B cell (primary cell): Measurements from ENCODE around the gene B4GALNT3. TPM values are rescaled to one million over a fixed set of nuclear protein-coding genes. Genes with fewer than 3 reads are reported as not detected.

ENCODE experiments used
- ATAC-seq: fragments of 200-7000 bp; cut with Tn5 transposase; one replicate; pipeline ENCODE4 v1.10.0; 2021; ENCODE audit warnings: low read depth, mild to moderate bottlenecking, moderate number of reproducible peaks, moderate library complexity
- CTCF ChIA-PET: fragments of 350-600 bp; sonication (Branson Sonifier 250); formaldehyde crosslinking; loops from one replicate; lab custom pipeline; 2021; ENCODE audit warnings: antibody characterized with exemption, inconsistent platforms; lab: Charles Lee
- POLR2A ChIA-PET: fragments of 350-600 bp; sonication (Branson Sonifier 250); formaldehyde crosslinking; loops from one replicate; lab custom pipeline; 2021; ENCODE audit warnings: antibody characterized with exemption; lab: Charles Lee
- DNase-seq: peaks from one replicate; pipeline ENCODE4 v3.0.0; 2013
- H2AFZ ChIP-seq: 2 replicates; pipeline ENCODE4 v1.6.1; 2012; ENCODE audit warnings: mild to moderate bottlenecking, low read depth, low read length; ENCODE audit not compliant: insufficient read depth, poor library complexity, severe bottlenecking
- H3K27ac ChIP-seq, 2 donors: 1 replicate in 1 of 2; 2 replicates in 1 of 2; pipeline ENCODE4 v1.5.1; 2012 to 2013; ENCODE audit warnings: low read length in 2 of 2, mild to moderate bottlenecking in 2 of 2, moderate library complexity in 1 of 2
- H3K27me3 ChIP-seq, 4 experiments: fragments of 200-600 bp in 1 of 4; sonication (generic) in 1 of 4; replicated peaks in 1 of 4; 1 replicate in 2 of 4; 2 replicates in 2 of 4; pipeline versions ENCODE4 v1.6.1 to v1.7.0; 2013 to 2016; ENCODE audit warnings: low read length in 3 of 4, mild to moderate bottlenecking in 2 of 4, mixed read lengths in 1 of 4, moderate library complexity in 1 of 4; ENCODE audit not compliant: insufficient read depth in 4 of 4, control insufficient read depth in 3 of 4; ENCODE audit errors: control extremely low read depth in 1 of 4
- H3K36me3 ChIP-seq, 2 experiments: replicated peaks in 1 of 2; 1 replicate in 1 of 2; 2 replicates in 1 of 2; pipeline versions ENCODE4 v1.6.1 to v1.7.1; 2013; ENCODE audit warnings: low read length in 1 of 2; ENCODE audit not compliant: insufficient read depth in 2 of 2, control insufficient read depth in 1 of 2; ENCODE audit errors: control extremely low read depth in 1 of 2, extremely low read depth in 1 of 2
- H3K4me1 ChIP-seq, 2 donors: fragments of 200-600 bp in 1 of 2; sonication (generic) in 1 of 2; 1 replicate in 1 of 2; 2 replicates in 1 of 2; pipeline versions ENCODE4 v1.5.1 to v1.6.1; 2013 to 2017; ENCODE audit warnings: low read length in 2 of 2; ENCODE audit not compliant: control insufficient read depth in 2 of 2, insufficient read depth in 2 of 2
- H3K4me2 ChIP-seq: replicated peaks from 2 replicates; pipeline ENCODE3; 2012; ENCODE audit warnings: mild to moderate bottlenecking, low read depth, low read length; ENCODE audit not compliant: poor library complexity, severe bottlenecking
- H3K4me3 ChIP-seq, 5 experiments: fragments of 200-600 bp in 1 of 5; sonication (generic) in 1 of 5; 1 replicate in 3 of 5; 2 replicates in 2 of 5; pipeline versions ENCODE4 v1.5.1 to v1.7.0; 2011 to 2016; ENCODE audit warnings: low read length in 4 of 5, mild to moderate bottlenecking in 4 of 5, low read depth in 2 of 5, control low read depth in 1 of 5, moderate library complexity in 1 of 5; ENCODE audit not compliant: insufficient read depth in 1 of 5; ENCODE audit errors: control extremely low read depth in 1 of 5, extremely low read depth in 1 of 5
- H3K79me2 ChIP-seq: fragments of 200-600 bp; sonication (generic); one replicate; pipeline ENCODE4 v1.6.0; 2016; ENCODE audit warnings: low read length; ENCODE audit not compliant: control insufficient read depth, insufficient read depth
- H3K9ac ChIP-seq: fragments of 200-600 bp; sonication (generic); 2 replicates; pipeline ENCODE4 v1.6.1; 2017; ENCODE audit warnings: mild to moderate bottlenecking, low read length, moderate library complexity
- H3K9me3 ChIP-seq, 3 donors: one replicate each; pipeline versions ENCODE4 v1.6.1 to v1.7.1; 2013; ENCODE audit warnings: low read length in 2 of 3; ENCODE audit not compliant: control insufficient read depth in 2 of 3, insufficient read depth in 1 of 3; ENCODE audit errors: control extremely low read depth in 1 of 3
- H4K20me1 ChIP-seq: 2 replicates; pipeline ENCODE4 v1.6.0; 2012; ENCODE audit warnings: mild to moderate bottlenecking, low read length; ENCODE audit not compliant: insufficient read depth, control insufficient read depth, poor library complexity, severe bottlenecking
- H3K27ac Mint-ChIP-seq: one replicate; pipeline ENCODE4 v1.8.0; 2021; ENCODE audit warnings: mixed read lengths
- H3K27me3 Mint-ChIP-seq: one replicate; pipeline ENCODE4 v1.8.0; 2021; ENCODE audit warnings: mixed read lengths
- H3K4me1 Mint-ChIP-seq: one replicate; pipeline ENCODE4 v1.8.0; 2021; ENCODE audit warnings: mixed read lengths
- H3K4me3 Mint-ChIP-seq: one replicate; pipeline ENCODE4 v1.8.0; 2021; ENCODE audit warnings: mixed read lengths
- H3K9me3 Mint-ChIP-seq: one replicate; pipeline ENCODE4 v1.8.0; 2022; ENCODE audit warnings: mixed read lengths; ENCODE audit not compliant: insufficient read depth
- CTCF ChIP-seq: fragments of 200-600 bp; IDR thresholded peaks from one replicate; pipeline ENCODE4 v1.8.0; 2022; ENCODE audit warnings: antibody characterized with exemption, mild to moderate bottlenecking
- EZH2 ChIP-seq: IDR thresholded peaks from 2 replicates; pipeline ENCODE4 v1.6.1; 2012; ENCODE audit warnings: borderline replicate concordance, low read depth, mild to moderate bottlenecking, moderate library complexity, low read length; ENCODE audit not compliant: insufficient read depth, poor library complexity, severe bottlenecking
- WGBS: methylation state at CpG from one replicate; pipeline ENCODE4 v1.1.5; 2013; ENCODE audit warnings: missing lambda C conversion rate; ENCODE audit not compliant: insufficient coverage; 5-methylcytosine and 5-hydroxymethylcytosine counted together
- intact Hi-C: fragments of 100-400 bp; cut with micrococcal nuclease; formaldehyde crosslinking; loops from one replicate; pipeline ENCODE4 v1.10.0; 2022
- polyA plus RNA-seq: library from polyadenylated mRNA; depleted of rRNA; stranded (reverse); fragments of >200 nt; gene quantifications from 2 replicates; pipeline ENCODE4 v1.2.3, GENCODE V29; 2012
- total RNA-seq, 2 donors: library from RNA; stranded (reverse); fragments of 120-200 nt in 1 of 2; gene quantifications; 1 replicate in 1 of 2; 2 replicates in 1 of 2; pipeline versions ENCODE4 v1.2.3 to v1.2.4, GENCODE V29; 2013 to 2022

Gene B4GALNT3
- total and polyA plus RNA-seq, 2 donors (not counting 1 experiment from before 2014, with no cell fraction given), result 0.25 TPM; not detected in 1

- ATAC-seq, result no peak
- Histone ChIP-seq H3K79me2 (no peaks in the 10 kb centered on the region), H3K9me3 (no peaks in the 10 kb centered on the region), H2AFZ (no peak overlapping the region), H3K4me3 (no peak overlapping the region), H3K27me3 (no peaks in the 10 kb centered on the region), H3K4me1 (no peaks in the 10 kb centered on the region), H3K4me2 (no peak overlapping the region), H3K9ac (no peak overlapping the region), H4K20me1 (no peaks in the 10 kb centered on the region), H3K27ac (no peak overlapping the region), H3K36me3 (peaks cover 7 to 23% of the 10 kb centered on the region in 2 experiments)
- Mint-ChIP-seq H3K4me1 (no peaks in the 10 kb centered on the region), H3K27me3 (no peaks in the 10 kb centered on the region), H3K4me3 (no peak overlapping the region), H3K27ac (no peak overlapping the region), H3K9me3 (no peaks in the 10 kb centered on the region)
- DNase-seq, result peak; percentile 41
- 64% methylated on average over 6 of the region's 16 CpGs for WGBS
- intact Hi-C loops, result loop anchor here (1.0 kb wide), 1 partner anchor 105 kb away; no protein-coding TSS in a partner anchor
- CTCF ChIA-PET, result interaction anchor here (0.9 to 1.9 kb wide), 9 partner anchors 10 to 1141 kb away, joined by 3 to 6 read pairs (median 3); no protein-coding TSS in a partner anchor
- no peak for TF ChIP-seq EZH2
- peak; percentile 77 for TF ChIP-seq CTCF
- POLR2A ChIA-PET, result no interaction called here
Observed at GRCh38 chr12:442235-442884, 17.4 kb upstream of the B4GALNT3 start.

- ATAC-seq (no peak), DNase-seq (no peak)
- CTCF ChIA-PET, result interaction anchor here (0.6 to 0.7 kb wide), 2 partner anchors 64 to 370 kb away, joined by 3 read pairs; no protein-coding TSS in a partner anchor
- no peaks in the 10 kb centered on the region for H4K20me1 ChIP-seq
- intact Hi-C loops, result no loop called here
- H3K4me3 ChIP-seq, result no peak overlapping the region
- Mint-ChIP-seq H3K4me3 (no peak overlapping the region), H3K4me1 (no peaks in the 10 kb centered on the region), H3K27me3 (no peaks in the 10 kb centered on the region), H3K27ac (no peak overlapping the region), H3K9me3 (no peaks in the 10 kb centered on the region)
- TF ChIP-seq CTCF, result no peak
- no peak for TF ChIP-seq EZH2
- no peaks in the 10 kb centered on the region for H3K79me2 ChIP-seq
- no CpG with 5 or more reads among the region's 1 CpG for WGBS
- no peaks in the 10 kb centered on the region for H3K4me1 ChIP-seq
- no peak overlapping the region for H2AFZ ChIP-seq
- no peaks in the 10 kb centered on the region for H3K27me3 ChIP-seq
- H3K4me2 ChIP-seq, result no peak overlapping the region
- H3K36me3 ChIP-seq, result no peaks in the 10 kb centered on the region
- POLR2A ChIA-PET, result no interaction called here
- H3K9ac ChIP-seq, result no peak overlapping the region
- no peak overlapping the region for H3K27ac ChIP-seq
- no peaks in the 10 kb centered on the region for H3K9me3 ChIP-seq
Observed at GRCh38 chr12:447141-447540, 12.6 kb upstream of the B4GALNT3 start.
